ENCODE data around the gene KCNF1. TPM values are rescaled to one million over a fixed set of nuclear protein-coding genes. Genes with fewer than 3 reads are reported as not detected.

The KCNF1 gene
- total RNA-seq, 1 experiment from 2014 or later = 3.2 TPM

DNA sequence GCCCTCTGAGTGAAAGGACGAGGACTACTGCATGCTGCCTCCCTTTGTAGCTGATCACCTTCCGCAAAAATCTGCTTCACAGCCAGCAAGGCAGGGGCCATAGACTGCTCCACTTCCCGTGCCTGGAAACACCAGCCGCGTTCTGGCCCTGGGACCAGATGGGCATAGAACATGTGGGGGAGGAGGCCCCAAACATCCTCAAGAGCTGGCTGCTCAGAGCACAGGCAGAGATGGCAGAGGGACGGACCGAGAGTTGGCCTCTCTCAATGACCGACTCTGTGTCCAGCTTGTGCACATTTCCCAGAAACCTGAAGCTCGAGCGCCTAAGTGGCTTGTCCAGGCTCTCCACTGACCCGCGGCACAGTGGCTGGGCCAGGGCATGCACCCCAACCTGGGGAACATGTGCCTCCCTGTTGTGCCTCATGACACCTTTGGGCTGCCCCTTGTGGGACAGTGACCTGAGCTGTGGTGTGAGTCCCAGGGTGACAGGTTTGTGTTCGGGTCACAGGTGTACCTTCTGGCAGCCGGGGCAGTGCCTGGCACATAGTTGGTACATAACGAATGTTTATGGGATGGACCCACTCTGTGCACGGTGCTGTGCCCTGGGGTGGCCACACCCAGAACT lies 9.1 kb downstream of the KCNF1 start:
- Mint-ChIP-seq H3K4me1 (peaks cover 24 to 44% of the 10 kb centered on the region in 2 experiments), H3K4me3 (no peak overlapping the region), H3K36me3 (ENCODE audit: insufficient read depth in 1 of 3, low read depth in 3 of 3) (no peaks in the 10 kb centered on the region), H3K27me3 (ENCODE audit: low read depth) (peaks cover 17% of the 10 kb centered on the region), H3K27ac (peak overlapping the region in 2 of 3 experiments; percentile 18 to 47; a peak in 1 of 7 replicates), H3K9me3 (no peaks in the 10 kb centered on the region; a peak in 1 of 5 replicates)
- WGBS (ENCODE audit: extremely low coverage, insufficient read length, low lambda C conversion rate) = no CpG with 5 or more reads among the region's 16 CpGs
- peaks cover 2% of the 10 kb centered on the region for H4K20me1 ChIP-seq (ENCODE audit: control insufficient read depth, insufficient read depth, insufficient read length)
- H2BK20ac ChIP-seq (ENCODE audit: low read depth, low read length, poor library complexity, severe bottlenecking) = no peak overlapping the region
- no peak overlapping the region for H4K8ac ChIP-seq (replicated peaks; ENCODE audit: insufficient read length, low read depth, low read length)
- no peak overlapping the region for H3K23ac ChIP-seq (ENCODE audit: insufficient read length, low read depth, low read length)
- peak overlapping the region; percentile 16 for H2BK12ac ChIP-seq (ENCODE audit: insufficient read length, low read depth, low read length)
- H3K9ac ChIP-seq (ENCODE audit: extremely low read depth, insufficient read length, low read length) = no peak overlapping the region
- no peak overlapping the region for H2BK5ac ChIP-seq (ENCODE audit: insufficient read length, low read length)
- H3K14ac ChIP-seq (ENCODE audit: insufficient read depth, low read length) = no peak overlapping the region; the same call in 1 of the 2 replicates
- H3K27me3 ChIP-seq (ENCODE audit: insufficient read depth, low read length) = no peaks in the 10 kb centered on the region
- no peak overlapping the region for H3K27ac ChIP-seq (ENCODE audit: insufficient read length, low read depth, low read length)
- no peak for DNase-seq
- no peak overlapping the region for H3K18ac ChIP-seq (ENCODE audit: insufficient read length, low read depth, low read length)
- peaks cover 11% of the 10 kb centered on the region; the same call in 1 of the 2 replicates for H3K4me1 ChIP-seq (ENCODE audit: insufficient read depth, low read length)
- no peak overlapping the region for H4K5ac ChIP-seq (ENCODE audit: insufficient read length, low read depth, low read length)
- H3K4me2 ChIP-seq (ENCODE audit: insufficient read depth, insufficient read length, low read length) = no peak overlapping the region
- H2AK5ac ChIP-seq (ENCODE audit: insufficient read length, low read length) = no peak overlapping the region
- no peak overlapping the region for H2BK15ac ChIP-seq (ENCODE audit: low read depth, low read length)
- no peaks in the 10 kb centered on the region for H3K79me2 ChIP-seq (ENCODE audit: insufficient read depth, low read length)
- H3K56ac ChIP-seq (ENCODE audit: insufficient read length, low read depth, low read length) = no peak overlapping the region
- no peaks in the 10 kb centered on the region for H3K9me3 ChIP-seq (ENCODE audit: control insufficient read depth, low read depth, low read length)
- no peaks in the 10 kb centered on the region for H3K23me2 ChIP-seq (ENCODE audit: insufficient read length, low read depth, low read length, poor library complexity, severe bottlenecking)
- H2AFZ ChIP-seq (ENCODE audit: low read length) = no peak overlapping the region
- H3K4ac ChIP-seq (ENCODE audit: low read depth, low read length) = no peak overlapping the region
- no peak overlapping the region for H2BK120ac ChIP-seq (ENCODE audit: low read depth, low read length, poor library complexity, severe bottlenecking)
- TF ChIP-seq, protein P1, sequence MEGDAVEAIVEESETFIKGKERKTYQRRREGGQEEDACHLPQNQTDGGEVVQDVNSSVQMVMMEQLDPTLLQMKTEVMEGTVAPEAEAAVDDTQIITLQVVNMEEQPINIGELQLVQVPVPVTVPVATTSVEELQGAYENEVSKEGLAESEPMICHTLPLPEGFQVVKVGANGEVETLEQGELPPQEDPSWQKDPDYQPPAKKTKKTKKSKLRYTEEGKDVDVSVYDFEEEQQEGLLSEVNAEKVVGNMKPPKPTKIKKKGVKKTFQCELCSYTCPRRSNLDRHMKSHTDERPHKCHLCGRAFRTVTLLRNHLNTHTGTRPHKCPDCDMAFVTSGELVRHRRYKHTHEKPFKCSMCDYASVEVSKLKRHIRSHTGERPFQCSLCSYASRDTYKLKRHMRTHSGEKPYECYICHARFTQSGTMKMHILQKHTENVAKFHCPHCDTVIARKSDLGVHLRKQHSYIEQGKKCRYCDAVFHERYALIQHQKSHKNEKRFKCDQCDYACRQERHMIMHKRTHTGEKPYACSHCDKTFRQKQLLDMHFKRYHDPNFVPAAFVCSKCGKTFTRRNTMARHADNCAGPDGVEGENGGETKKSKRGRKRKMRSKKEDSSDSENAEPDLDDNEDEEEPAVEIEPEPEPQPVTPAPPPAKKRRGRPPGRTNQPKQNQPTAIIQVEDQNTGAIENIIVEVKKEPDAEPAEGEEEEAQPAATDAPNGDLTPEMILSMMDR (conservative IDR thresholded peaks at IDR 0.05) = no peak
- no peak overlapping the region for H3T11ph ChIP-seq (ENCODE audit: low read length)
- no peaks in the 10 kb centered on the region for H3K79me1 ChIP-seq (ENCODE audit: insufficient read depth, low read depth, low read length, poor library complexity, severe bottlenecking)
- no peak overlapping the region for H4K91ac ChIP-seq (ENCODE audit: insufficient read length, low read depth, low read length)

Measured in H9 (cell line).